ENCODE measurements around the gene SPAG9. TPM values are rescaled to one million over a fixed set of nuclear protein-coding genes. Genes with fewer than 3 reads are reported as not detected.

Gene SPAG9
- total RNA-seq, 1 experiment from 2014 or later: 54.3 TPM

GRCh38 chr17:51142597-51142996, 21.9 kb upstream of the SPAG9 start:
- H4K20me1 ChIP-seq (ENCODE audit: control insufficient read depth, insufficient read depth, insufficient read length): no peaks in the 10 kb centered on the region
- H4K5ac ChIP-seq (ENCODE audit: insufficient read length, low read depth, low read length): no peak overlapping the region
- no peak overlapping the region for H3K56ac ChIP-seq (ENCODE audit: insufficient read length, low read depth, low read length)
- no peak overlapping the region for H3K4me3 Mint-ChIP-seq
- no peak overlapping the region for H3K18ac ChIP-seq (ENCODE audit: insufficient read length, low read depth, low read length)
- H2BK120ac ChIP-seq (ENCODE audit: low read depth, low read length, poor library complexity, severe bottlenecking): no peak overlapping the region
- H3K4me1 Mint-ChIP-seq: peaks cover 13 to 16% of the 10 kb centered on the region in 2 experiments
- no CpG with 5 or more reads among the region's 2 CpGs for WGBS (ENCODE audit: extremely low coverage, insufficient read length, low lambda C conversion rate)
- no peak for DNase-seq
- no peaks in the 10 kb centered on the region for H3K27me3 Mint-ChIP-seq (ENCODE audit: low read depth)
- no peak for TF ChIP-seq CTCF (conservative IDR thresholded peaks at IDR 0.05)
- no peaks in the 10 kb centered on the region for H3K27me3 ChIP-seq (ENCODE audit: insufficient read depth, low read length)
- no peak overlapping the region for H3K23ac ChIP-seq (ENCODE audit: insufficient read length, low read depth, low read length)
- no peak overlapping the region for H3K27ac Mint-ChIP-seq
- H3K14ac ChIP-seq (ENCODE audit: insufficient read depth, low read length): no peak overlapping the region
- no peak overlapping the region for H2BK15ac ChIP-seq (ENCODE audit: low read depth, low read length)
- no peak overlapping the region for H2BK5ac ChIP-seq (ENCODE audit: insufficient read length, low read length)
- no peak overlapping the region for H2BK20ac ChIP-seq (ENCODE audit: low read depth, low read length, poor library complexity, severe bottlenecking)
- H3K9me3 ChIP-seq (ENCODE audit: control insufficient read depth, low read depth, low read length): no peaks in the 10 kb centered on the region
- no peak overlapping the region for H2AK5ac ChIP-seq (ENCODE audit: insufficient read length, low read length)
- no peak overlapping the region for H3K4me2 ChIP-seq (ENCODE audit: insufficient read depth, insufficient read length, low read length)
- H3K9me3 Mint-ChIP-seq: no peaks in the 10 kb centered on the region; a peak in 1 of 5 replicates
- H3K36me3 Mint-ChIP-seq (ENCODE audit: insufficient read depth in 1 of 3, low read depth in 3 of 3): no peaks in the 10 kb centered on the region
- no peaks in the 10 kb centered on the region for H3K4me1 ChIP-seq (ENCODE audit: insufficient read depth, low read length)
- no peaks in the 10 kb centered on the region for H3K79me1 ChIP-seq (ENCODE audit: insufficient read depth, low read depth, low read length, poor library complexity, severe bottlenecking)
- H3K79me2 ChIP-seq (ENCODE audit: insufficient read depth, low read length): no peaks in the 10 kb centered on the region
- H2BK12ac ChIP-seq (ENCODE audit: insufficient read length, low read depth, low read length): no peak overlapping the region
- no peak overlapping the region for H3K9ac ChIP-seq (ENCODE audit: extremely low read depth, insufficient read length, low read length)
- H4K8ac ChIP-seq (replicated peaks; ENCODE audit: insufficient read length, low read depth, low read length): no peak overlapping the region
- H3K27ac ChIP-seq (ENCODE audit: insufficient read length, low read depth, low read length): no peak overlapping the region
- no peak overlapping the region for H2AFZ ChIP-seq (ENCODE audit: low read length)
- no peaks in the 10 kb centered on the region for H3K23me2 ChIP-seq (ENCODE audit: insufficient read length, low read depth, low read length, poor library complexity, severe bottlenecking)
- no peak overlapping the region for H3T11ph ChIP-seq (ENCODE audit: low read length)
- H3K4ac ChIP-seq (ENCODE audit: low read depth, low read length): no peak overlapping the region
- H4K91ac ChIP-seq (ENCODE audit: insufficient read length, low read depth, low read length): no peak overlapping the region

Data from H9 (cell line).